HL-60 (cell line): ENCODE results near the gene IQGAP2.

Source experiments
- DNase-seq, 2 experiments: peaks; one replicate each; pipeline ENCODE4 v3.0.0-alpha.2; 2010 to 2020; ENCODE audit warnings: low read depth in 1 of 2, low spot score in 1 of 2
- H3K27ac ChIP-seq: fragments of 250-450 bp; sonication (Bioruptor Pico); replicated peaks from 2 replicates; pipeline ENCODE4 v1.5.1; 2020; ENCODE audit warnings: mild to moderate bottlenecking, moderate library complexity
- H3K27me3 ChIP-seq: fragments of 250-450 bp; sonication (Bioruptor Pico); 2 replicates; pipeline ENCODE4 v1.5.1; 2021; ENCODE audit warnings: mild to moderate bottlenecking, moderate library complexity; ENCODE audit not compliant: insufficient read depth, poor library complexity, severe bottlenecking
- H3K4me3 ChIP-seq: replicated peaks from 2 replicates; pipeline ENCODE4 v1.5.1; 2011; ENCODE audit warnings: mild to moderate bottlenecking, control low read depth, low read length; ENCODE audit not compliant: insufficient read depth
- CTCF ChIP-seq: IDR thresholded peaks from one replicate; pipeline ENCODE4 v1.5.1; 2011; ENCODE audit warnings: low read length, control low read depth, inconsistent platforms; ENCODE audit not compliant: insufficient read depth
- GABPA ChIP-seq: IDR thresholded peaks from 2 replicates; pipeline ENCODE4 v1.6.1; 2012; ENCODE audit warnings: low read depth
- POLR2AphosphoS5 ChIP-seq: IDR thresholded peaks from 2 replicates; pipeline ENCODE4 v1.6.1; 2012; ENCODE audit warnings: low read depth
- REST ChIP-seq: IDR thresholded peaks from 2 replicates; pipeline ENCODE4 v1.6.1; 2012; ENCODE audit warnings: low read depth; ENCODE audit not compliant: insufficient replicate concordance
- SPI1 ChIP-seq: IDR thresholded peaks from 2 replicates; pipeline ENCODE4 v1.6.1; 2012; ENCODE audit warnings: low read depth, mild to moderate bottlenecking, borderline replicate concordance

The IQGAP2 gene

DNA sequence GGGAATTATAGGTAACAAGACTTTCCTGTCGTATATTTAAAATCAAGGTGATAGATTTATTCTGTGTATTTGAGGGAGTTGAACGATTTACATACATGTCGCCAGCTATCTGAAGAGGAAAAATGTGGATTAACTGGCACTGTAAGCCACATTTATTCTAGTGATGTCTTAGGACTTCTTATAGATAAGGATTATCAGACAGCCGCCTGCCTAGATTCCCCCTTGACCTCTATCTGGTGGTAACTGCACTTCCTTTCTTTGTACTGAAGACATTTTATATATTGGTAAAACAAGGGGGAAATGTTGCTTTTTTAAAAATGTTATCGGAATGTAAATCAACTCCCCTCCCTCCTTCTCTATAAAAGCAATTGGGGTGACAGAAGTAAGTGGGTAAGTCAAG lies 259.4 kb downstream of the IQGAP2 start:
- no peak for DNase-seq
- TF ChIP-seq GABPA, result no peak
- TF ChIP-seq CTCF, result no peak
- no peak for TF ChIP-seq POLR2AphosphoS5
- TF ChIP-seq REST, result no peak
- no peak for TF ChIP-seq SPI1
- Histone ChIP-seq H3K27ac (no peak overlapping the region), H3K27me3 (no peaks in the 10 kb centered on the region), H3K4me3 (no peak overlapping the region)

GRCh38 chr5:76663573-76663972 lies 260.5 kb downstream of the IQGAP2 start:
- TF ChIP-seq POLR2AphosphoS5, result no peak
- no peak for TF ChIP-seq CTCF
- TF ChIP-seq REST, result no peak
- no peak for TF ChIP-seq SPI1
- no peak for TF ChIP-seq GABPA
- no peak for DNase-seq
- Histone ChIP-seq H3K27ac (no peak overlapping the region), H3K27me3 (no peaks in the 10 kb centered on the region), H3K4me3 (no peak overlapping the region)

- Histone ChIP-seq H3K27ac (no peak overlapping the region), H3K4me3 (no peak overlapping the region), H3K27me3 (no peaks in the 10 kb centered on the region)
- TF ChIP-seq REST, result no peak
- no peak for TF ChIP-seq GABPA
- TF ChIP-seq CTCF, result no peak
- TF ChIP-seq SPI1, result no peak
- no peak for TF ChIP-seq POLR2AphosphoS5
- DNase-seq, result no peak
These were observed 261.0 kb downstream of the IQGAP2 start for GRCh38 chr5:76664079-76664478.
